LNCaP clone FGC (cell line): Measurements from ENCODE around the gene CPA1.

Source experiments
- DNase-seq: peaks from one replicate; pipeline ENCODE4 v3.0.0-alpha.2; 2011; ENCODE audit warnings: low read depth
- H3K4me3 ChIP-seq: 2 replicates; pipeline ENCODE4 v1.5.1; 2011; ENCODE audit warnings: mild to moderate bottlenecking, low read depth, low read length, control low read depth
- CTCF ChIP-seq: IDR thresholded peaks from 2 replicates; pipeline ENCODE4 v1.5.1; 2012; ENCODE audit warnings: mild to moderate bottlenecking; ENCODE audit not compliant: control insufficient read depth, insufficient read depth; ENCODE audit errors: extremely low read depth

CPA1 gene

GRCh38 chr7:130384371-130384801 lies 4.1 kb downstream of the CPA1 start:
- no peak for TF ChIP-seq CTCF
- no peak overlapping the region for H3K4me3 ChIP-seq
- DNase-seq: no peak

GRCh38 chr7:130384841-130385599 lies 4.7 kb downstream of the CPA1 start:
- no peak for TF ChIP-seq CTCF
- no peak overlapping the region for H3K4me3 ChIP-seq
- DNase-seq: no peak

- TF ChIP-seq CTCF: no peak
- no peak overlapping the region for H3K4me3 ChIP-seq
- no peak for DNase-seq
Observed at GRCh38 chr7:130385600-130386066, 5.3 kb downstream of the CPA1 start.

GRCh38 chr7:130386876-130387275 lies 6.6 kb downstream of the CPA1 start:
- TF ChIP-seq CTCF: no peak

GRCh38 chr7:130387306-130387627 lies 7.0 kb downstream of the CPA1 start:
- H3K4me3 ChIP-seq: no peak overlapping the region
- no peak for DNase-seq
- TF ChIP-seq CTCF: no peak

More at GRCh38 chr7:130386876-130387275, 6.6 kb downstream of the CPA1 start:
- H3K4me3 ChIP-seq: no peak overlapping the region
- DNase-seq: no peak

GRCh38 chr7:130387628-130388403 lies 7.5 kb downstream of the CPA1 start:
- H3K4me3 ChIP-seq: no peak overlapping the region
- no peak for DNase-seq
- no peak for TF ChIP-seq CTCF
